HG03469 (cell line): ENCODE data around the gene NEU3.
"Not testable (repeated sequence)": the region's sequence is repeated elsewhere in the genome, so short reads cannot be mapped to it uniquely, and the experiment has no call there.

Source experiments
- ATAC-seq: cut with Tn5 transposase; IDR thresholded peaks from one replicate; pipeline ENCODE4 v1.9.1; 2021; ENCODE audit warnings: mild to moderate bottlenecking, moderate library complexity, moderate number of reproducible peaks; ENCODE audit not compliant: unreplicated experiment

NEU3 gene

DNA sequence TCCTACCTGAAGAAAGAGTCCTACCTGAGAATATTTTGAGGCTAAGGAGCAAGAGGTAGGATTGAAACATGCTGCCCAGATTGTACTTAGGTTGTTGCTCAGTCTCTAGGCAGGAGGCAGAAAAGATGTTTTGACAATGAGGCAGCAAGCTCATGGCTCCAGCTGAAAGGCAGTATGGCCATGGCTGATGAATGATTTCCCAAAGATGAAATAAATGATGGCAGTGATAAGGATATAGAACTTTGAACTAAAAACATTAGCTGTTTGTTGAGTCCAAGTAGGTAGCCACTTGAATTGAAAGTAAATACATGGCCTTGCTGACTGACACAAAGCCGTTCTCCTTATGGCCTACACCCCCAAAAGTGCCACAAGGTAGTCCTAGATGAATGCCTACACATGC lies 6.8 kb upstream of the NEU3 start:
- ATAC-seq = no peak

GRCh38 chr11:74984070-74984469 lies 4.7 kb upstream of the NEU3 start:
- no peak for ATAC-seq

GRCh38 chr11:74984730-74985129 lies 4.0 kb upstream of the NEU3 start:
- no peak for ATAC-seq

- ATAC-seq = no peak
These were observed 516 bp downstream of the NEU3 start for GRCh38 chr11:74989260-74989638.

DNA sequence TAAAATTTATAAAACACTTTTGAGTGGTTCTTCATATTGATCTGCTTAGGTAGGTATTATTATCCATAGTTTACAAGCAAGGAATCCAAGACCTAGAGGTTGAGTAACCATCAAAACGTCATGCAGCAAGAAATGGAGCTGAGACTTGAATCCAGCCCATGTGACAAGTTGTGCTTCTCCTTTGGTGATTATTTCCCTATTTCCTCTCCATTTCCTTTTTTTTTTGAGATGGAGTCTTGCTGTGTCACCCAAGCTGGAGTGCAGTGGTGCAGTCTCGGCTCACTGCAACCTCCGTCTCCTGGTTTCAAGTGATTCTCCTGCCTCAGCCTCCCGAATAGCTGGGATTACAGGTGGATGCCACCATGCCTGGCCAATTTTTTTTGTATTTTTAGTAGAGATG lies 1.4 kb downstream of the NEU3 start:
- not testable (repeated sequence) for ATAC-seq

DNA sequence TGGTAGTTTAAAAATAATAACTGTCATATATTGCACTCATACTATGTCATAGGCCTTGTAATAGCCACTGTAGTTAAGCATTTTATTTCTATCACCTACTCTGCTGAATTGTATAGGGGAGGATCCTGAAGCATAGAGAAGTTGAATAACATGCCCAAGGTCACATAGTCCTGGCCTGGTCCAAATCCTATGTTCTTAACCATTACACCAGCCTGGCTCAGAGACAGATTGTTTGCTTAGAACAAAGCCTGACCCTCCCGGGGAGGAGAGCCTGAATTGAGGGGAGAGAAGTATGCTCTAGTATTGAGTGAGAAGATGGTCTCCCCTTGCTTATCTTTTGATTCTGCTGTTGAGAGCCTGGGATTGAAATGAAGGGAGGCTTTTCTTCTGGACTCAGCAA lies 2.2 kb downstream of the NEU3 start:
- no peak for ATAC-seq

DNA sequence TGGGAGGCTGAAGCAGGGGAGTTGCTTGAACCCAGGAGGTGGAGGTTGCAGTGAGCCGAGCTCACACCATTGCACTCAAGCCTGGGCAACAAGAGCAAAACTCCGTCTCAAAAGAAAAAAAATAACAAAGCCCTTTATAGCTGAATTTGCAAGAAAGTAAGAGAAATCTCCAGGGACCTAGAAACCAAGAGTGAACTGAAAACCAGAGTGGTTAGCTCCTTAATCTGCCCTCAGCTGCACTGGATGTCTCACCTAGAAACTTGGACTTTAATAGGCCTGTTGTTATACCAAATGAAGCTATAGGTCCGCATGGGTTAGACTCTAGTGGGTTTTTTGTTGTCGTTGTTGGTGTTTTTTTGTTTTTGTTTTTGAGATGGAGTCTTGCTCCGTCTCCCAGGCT lies 4.1 kb downstream of the NEU3 start:
- ATAC-seq = peak; percentile 33

GRCh38 chr11:75000975-75001354 lies 12.2 kb downstream of the NEU3 start:
- ATAC-seq = no peak

GRCh38 chr11:75001686-75002085 lies 13.0 kb downstream of the NEU3 start:
- ATAC-seq = no peak

- no peak for ATAC-seq
These were observed 13.8 kb downstream of the NEU3 start for GRCh38 chr11:75002516-75002915.

GRCh38 chr11:75004215-75004614 lies 15.5 kb downstream of the NEU3 start:
- no peak for ATAC-seq

DNA sequence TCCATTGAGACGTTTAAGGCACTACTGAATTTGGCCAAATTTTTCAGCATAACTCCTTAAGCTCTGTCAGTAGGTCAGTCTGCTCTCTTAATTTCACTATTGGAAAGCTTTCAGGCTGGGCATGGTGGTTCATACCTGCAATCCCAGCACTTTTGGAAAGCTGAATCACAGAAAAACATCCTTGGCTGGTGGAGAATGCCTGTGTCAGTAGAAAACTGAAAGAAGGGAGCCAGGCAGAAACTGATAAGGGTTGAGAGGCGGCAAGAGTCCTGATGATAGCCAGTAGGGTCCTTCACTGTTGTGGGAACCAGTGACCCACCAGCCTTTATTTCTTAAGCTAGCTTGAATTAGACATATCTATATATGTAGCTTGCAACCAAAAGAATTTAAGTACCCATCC lies 22.6 kb downstream of the NEU3 start:
- ATAC-seq = no peak

DNA sequence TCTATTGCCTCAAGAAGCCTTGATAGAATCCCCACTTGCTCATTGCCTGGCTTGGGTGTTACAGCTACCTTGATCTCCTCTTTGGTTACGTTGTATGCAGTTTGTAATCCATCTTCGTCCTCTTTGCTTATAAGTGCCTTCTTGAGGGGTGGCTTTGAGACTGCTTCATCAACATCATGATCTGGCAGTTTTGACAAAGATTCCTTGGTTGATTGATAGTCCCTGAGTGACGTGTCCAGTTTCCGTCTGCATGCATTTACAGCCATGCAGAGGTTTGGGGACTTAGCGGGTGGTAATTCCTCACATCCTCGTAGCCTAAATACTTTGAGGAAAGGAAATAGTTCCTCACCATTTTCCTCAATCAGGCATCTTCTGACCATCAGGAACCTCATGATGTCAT lies 23.1 kb downstream of the NEU3 start:
- no peak for ATAC-seq

DNA sequence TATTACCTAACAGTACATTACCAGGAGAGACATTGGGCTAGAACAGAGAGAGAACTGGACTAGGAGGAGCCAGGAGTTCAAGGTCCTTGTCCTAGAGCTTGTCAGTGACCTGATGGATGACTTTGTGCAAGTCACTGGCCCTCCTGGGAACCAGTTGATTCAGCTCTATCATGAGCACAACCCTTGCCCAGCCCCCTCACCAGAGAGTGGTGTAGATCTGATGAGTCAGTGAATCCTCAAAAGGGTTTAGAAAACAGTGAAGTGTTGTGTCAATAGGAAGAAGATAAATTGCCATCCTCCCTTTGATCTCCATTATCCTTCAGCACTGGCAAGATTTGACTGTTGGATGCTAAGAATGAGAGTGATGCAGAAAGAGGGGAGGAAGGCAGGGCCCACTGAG lies 24.3 kb downstream of the NEU3 start:
- no peak for ATAC-seq

- no peak for ATAC-seq
These were observed 25.4 kb downstream of the NEU3 start for GRCh38 chr11:75014129-75014528.

DNA sequence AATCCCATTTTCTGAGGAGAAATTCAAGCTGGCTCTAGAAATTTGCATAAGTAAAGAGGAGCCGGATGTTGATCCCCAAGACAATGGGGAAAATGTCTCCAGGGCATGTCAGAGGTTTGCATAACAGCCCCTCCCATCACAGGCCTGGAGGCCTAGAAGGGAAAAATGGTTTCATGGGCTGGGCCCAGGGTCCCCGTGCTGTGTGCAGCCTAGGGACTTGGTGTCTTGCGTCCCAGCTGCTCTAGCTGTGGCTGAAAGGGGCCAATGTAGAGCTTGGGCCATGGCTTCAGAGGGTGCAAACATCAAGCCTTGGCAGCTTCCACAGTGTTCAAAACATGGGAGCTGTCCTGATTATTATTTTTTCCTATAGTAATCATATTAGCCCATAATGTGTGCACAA lies 30.5 kb downstream of the NEU3 start:
- not testable (repeated sequence) for ATAC-seq

GRCh38 chr11:75020328-75020727 lies 31.6 kb downstream of the NEU3 start:
- ATAC-seq = not testable (repeated sequence)

DNA sequence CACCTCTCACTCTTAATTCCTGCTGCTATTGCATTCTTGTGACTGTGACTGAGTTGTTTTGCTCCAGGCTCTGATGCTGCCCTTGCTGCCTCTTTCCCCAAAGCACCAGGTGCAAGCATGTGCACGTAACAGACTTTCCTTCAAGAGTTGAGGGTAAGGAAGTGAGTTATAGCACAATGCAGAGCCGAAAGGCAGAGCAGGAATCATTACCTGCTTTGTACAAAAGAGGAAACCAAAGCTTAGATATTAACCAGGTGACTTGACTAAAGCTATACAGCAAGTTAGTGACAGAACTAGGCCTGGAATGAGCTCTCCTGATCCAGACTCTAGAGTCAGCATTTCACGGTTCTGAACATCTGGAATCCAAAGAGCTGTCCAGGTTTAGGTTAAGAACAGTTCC lies 33.6 kb downstream of the NEU3 start:
- ATAC-seq = no peak

- ATAC-seq = no peak
These were observed 34.1 kb downstream of the NEU3 start for GRCh38 chr11:75022759-75023396.

DNA sequence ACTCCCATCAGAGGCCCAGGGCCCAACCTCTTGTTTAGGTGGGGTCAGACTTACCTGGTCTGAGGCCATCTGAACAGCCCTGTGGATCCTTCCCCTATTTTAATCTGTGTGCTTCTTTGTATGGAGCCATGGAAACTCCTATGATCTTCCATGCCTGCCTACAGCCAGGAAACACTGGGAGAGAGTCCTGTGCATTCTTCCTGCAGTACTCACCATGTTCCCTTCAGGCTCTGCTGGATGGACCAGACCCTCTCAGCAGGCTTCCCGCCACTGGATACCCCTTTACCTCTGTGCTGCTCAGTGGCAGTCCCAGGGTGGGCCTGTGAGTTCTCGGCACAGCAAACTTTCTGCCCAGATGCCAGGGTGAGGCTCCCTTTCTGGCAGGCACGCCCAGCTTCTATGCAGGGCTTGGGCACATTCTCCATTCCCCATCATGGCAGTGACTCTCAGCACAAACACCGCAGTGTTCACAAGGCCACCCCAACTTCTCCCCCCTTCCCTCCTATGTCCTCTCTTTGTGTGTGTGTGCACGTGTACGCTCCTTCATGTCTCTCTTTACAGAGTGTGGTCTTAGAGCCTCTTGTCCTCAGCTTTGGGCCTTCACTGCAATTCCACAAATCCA lies 34.8 kb downstream of the NEU3 start:
- ATAC-seq = no peak

DNA sequence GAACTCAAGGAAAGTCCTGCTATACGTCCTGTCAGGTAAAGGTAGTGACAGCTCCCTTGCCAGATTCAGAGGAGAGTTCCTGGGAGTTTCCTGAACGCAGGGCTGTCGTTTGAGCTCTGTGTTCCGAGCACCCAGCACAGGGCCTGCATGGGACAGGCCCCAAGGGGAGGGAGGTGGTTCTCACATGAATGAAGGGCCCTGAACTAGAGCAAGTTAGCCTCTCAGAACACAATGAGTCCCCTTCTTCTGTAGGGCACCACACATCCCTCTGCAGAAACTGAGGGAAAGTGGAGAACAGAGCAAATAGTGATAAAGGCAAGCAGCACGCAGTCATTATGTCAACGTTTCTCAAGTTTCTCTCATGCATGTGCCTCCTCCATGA lies 35.3 kb downstream of the NEU3 start:
- no peak for ATAC-seq

GRCh38 chr11:75024764-75025211 lies 36.1 kb downstream of the NEU3 start:
- ATAC-seq = no peak

DNA sequence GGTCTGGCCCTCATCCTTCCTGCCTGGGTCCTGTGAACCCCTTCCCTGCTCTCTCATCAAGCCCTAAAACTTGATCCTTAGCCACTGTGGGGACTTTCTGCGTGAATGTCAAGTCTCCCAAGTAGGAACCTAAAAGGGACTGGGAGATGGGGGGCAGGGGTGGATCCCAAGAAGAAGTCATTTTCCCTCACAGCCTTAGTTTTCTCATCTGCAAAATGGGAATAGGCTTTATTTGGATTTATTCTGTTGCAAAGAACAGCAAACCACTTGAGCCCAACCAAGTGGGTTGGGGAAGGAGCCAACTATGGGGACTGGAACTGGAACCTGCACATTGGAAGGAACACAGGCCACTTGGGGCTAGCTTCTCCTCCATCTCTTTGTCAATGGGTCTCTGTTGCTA lies 36.8 kb downstream of the NEU3 start:
- no peak for ATAC-seq
